NCI-H524 treated with DMSO at 0.1 percent for 48 hours (cell line): ENCODE data around the gene OSBPL10.

Experiments
- DNase-seq: peaks from one replicate; lab custom pipeline; 2025; lab: John Stamatoyannopoulos, UW

Gene OSBPL10

GRCh38 chr3:31959251-31959650, 21.8 kb downstream of the OSBPL10 start:
- no peak for DNase-seq

DNA sequence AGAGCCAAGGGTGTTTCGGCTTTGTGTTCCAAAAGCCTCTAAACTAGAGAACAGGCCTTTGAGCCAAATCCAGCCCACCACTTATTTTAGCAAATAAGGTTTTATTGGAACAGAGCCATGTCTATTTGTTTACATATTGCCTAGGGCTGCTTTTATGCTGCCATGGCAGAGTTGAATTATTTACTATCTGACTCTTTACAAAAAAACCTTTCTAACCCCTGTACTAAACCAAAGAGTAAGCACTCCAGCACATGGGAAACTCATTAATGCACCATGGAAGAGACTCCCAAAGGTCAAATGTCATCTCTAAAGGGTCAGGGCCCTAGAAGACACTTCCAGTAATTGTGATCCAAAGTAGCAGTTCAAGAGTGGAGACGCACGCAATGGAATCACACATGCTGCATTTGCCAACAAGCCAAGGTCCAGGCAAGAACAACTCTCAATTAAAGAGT, 22.3 kb downstream of the OSBPL10 start:
- DNase-seq, result no peak

DNA sequence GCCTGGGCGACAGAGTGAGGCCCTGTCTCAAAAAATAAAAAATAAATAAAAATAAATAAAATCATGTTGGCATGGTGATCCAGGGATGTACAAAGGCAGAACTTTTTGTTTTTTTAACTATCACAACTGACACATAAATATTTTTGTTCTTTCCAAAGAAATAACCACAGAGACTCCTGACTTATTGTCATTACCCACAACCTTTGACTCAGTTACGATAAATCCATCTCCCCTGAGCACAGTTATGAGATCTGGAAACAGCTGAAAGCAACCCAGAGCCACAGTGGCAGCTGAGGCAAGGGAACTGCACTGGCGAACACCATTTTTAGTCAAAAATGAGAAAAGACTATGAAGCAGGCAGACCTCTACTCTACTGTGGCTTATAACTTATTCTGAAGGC, 24.0 kb downstream of the OSBPL10 start:
- no peak for DNase-seq

- no peak for DNase-seq
These were observed 25.5 kb downstream of the OSBPL10 start for GRCh38 chr3:31955581-31955980.

DNA sequence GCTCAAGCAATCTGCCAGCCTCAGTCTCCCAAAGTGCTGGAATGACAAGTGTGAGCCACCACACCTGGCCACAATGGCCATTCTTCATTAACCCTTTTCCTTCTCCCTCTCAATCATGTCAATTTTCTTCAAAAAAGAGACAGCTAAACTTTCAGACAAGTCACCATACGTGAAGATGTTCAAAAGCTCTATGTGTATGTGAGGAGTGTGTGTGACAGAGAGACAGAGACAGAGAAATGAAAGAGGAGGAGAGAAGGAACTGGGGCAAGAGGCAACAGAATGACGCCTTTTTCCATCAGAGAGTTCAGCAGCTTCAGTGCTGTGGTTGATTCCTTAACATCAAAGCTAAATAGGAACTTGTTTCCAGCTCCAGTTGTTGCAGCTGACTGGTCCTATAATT, 27.4 kb downstream of the OSBPL10 start:
- no peak for DNase-seq

GRCh38 chr3:31953091-31953490, 28.0 kb downstream of the OSBPL10 start:
- DNase-seq, result no peak

- DNase-seq, result no peak
These were observed 28.9 kb downstream of the OSBPL10 start for GRCh38 chr3:31952205-31952604.

GRCh38 chr3:31948280-31948679, 32.8 kb downstream of the OSBPL10 start:
- DNase-seq, result no peak

- DNase-seq, result no peak
These were observed 33.4 kb downstream of the OSBPL10 start for GRCh38 chr3:31947671-31948091.

DNA sequence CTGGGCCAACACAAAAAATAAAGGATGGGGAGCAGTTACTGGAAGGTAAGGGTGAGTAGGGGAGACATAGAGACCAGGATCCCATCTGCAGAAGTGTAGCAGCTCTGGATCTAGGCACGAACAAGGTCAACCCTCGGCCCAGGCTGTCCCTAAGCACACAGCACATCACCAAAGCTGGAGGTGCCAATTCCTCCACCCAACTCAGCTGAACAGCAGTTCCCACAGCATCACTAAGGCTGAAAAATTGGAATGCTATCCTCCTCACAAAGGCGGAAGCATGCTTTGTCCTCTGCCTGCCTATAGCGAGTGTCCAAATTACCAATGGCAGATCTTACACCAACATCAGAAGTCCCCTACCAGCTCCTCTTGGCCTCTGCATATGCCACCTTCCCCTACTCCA, 33.9 kb downstream of the OSBPL10 start:
- no peak for DNase-seq

DNA sequence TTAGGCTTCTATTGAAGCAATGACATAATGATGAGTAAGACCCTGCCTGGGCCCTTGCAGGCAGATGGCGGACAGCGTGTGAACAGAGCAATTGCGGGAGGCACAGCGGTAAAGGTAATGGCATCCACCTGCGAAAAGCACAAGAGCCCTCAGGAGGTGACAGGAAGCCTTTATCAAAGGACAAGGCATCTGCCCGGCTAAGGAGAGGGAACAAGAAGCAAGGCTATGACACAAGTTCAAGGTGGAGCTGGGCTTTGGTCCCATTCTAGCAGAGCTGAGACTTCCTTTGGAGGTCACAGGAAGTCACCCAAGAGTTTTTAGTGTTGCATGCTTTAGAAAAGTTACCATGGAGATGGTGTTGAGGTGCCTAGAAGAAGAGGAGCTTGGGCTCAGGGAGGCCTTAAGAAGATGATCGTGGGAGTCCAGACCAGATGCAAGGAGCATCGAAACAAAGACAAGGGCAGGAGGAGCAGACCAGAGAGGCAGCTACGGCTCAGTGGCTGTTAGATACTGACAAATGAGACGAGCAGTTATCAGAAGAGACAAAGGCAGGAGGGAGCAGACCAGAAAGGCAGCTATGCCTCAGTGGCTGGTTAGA, 34.5 kb downstream of the OSBPL10 start:
- DNase-seq, result no peak

GRCh38 chr3:31945738-31946052, 35.4 kb downstream of the OSBPL10 start:
- DNase-seq, result no peak

- DNase-seq, result no peak
These were observed 38.0 kb downstream of the OSBPL10 start for GRCh38 chr3:31943041-31943440.

GRCh38 chr3:31942446-31942845, 38.6 kb downstream of the OSBPL10 start:
- DNase-seq, result no peak

GRCh38 chr3:31937225-31937624, 43.8 kb downstream of the OSBPL10 start:
- no peak for DNase-seq

DNA sequence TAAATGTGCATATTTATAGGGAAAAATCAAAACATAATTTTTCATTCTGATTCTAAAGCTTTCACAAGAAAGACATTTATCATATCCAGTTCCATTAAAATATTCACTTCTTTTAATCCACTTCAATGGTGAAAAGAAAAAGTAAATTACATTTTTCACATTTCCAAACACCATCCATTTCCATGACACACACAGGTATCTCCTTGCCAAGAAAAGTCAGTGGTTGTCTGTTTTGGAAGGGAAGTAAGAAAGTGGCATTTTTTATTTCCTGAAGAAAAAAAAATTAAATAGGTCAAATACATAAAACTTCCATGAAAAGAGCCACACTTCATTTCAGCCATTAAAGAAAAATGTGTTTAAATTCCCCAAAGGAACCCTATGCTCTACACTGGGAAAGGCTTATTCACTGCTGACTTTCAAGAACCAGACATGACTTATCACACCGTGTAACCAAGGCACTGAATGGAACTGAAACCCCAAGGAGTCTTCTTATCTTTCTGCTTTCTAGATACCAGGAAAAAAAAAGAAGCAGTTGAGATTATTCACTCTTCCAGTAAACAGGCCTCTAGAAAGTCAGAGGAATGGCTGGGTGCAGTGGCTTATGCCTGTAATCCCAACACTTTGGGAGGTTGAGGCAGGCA, 44.5 kb downstream of the OSBPL10 start:
- no peak for DNase-seq

- DNase-seq, result no peak
These were observed 46.2 kb downstream of the OSBPL10 start for GRCh38 chr3:31934866-31935265.

DNA sequence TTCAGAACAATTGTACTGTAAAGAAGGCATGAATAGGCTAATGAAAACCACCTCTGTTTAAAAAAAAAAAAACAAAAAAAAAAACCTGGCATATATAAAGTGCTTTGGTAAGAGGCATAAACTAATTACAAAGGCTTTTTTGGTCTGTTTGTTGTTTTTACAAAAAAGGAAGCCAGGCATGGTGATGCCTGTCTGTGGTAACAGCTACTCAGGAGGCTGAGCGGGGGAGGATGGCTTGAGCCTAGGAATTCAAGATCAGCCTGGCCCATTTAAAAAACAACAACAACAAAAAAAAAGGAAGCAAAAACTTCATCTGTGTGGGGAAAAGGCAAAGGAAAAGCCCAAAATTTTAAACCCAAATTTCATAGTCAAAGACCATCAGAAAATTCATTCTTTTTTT, 47.0 kb downstream of the OSBPL10 start:
- DNase-seq, result no peak

DNA sequence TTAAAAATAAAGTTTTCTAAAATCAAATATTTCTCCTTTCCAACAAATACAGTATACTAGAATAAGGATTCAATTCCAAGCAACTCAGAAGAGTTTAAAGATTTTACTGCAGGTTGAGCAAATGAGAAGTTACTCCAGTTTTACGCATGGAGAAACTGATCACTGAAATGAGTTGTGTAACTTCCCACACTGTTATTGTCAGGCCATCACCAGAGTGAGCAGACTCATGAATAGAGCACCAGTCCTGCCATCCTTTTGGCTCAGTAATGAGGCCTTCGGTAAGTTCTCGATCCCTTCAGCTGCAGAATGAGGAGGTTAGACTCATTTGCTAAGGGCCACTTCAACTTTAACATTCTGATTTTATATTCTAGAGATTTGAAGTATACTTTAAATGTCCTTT, 48.1 kb downstream of the OSBPL10 start:
- DNase-seq, result no peak

DNA sequence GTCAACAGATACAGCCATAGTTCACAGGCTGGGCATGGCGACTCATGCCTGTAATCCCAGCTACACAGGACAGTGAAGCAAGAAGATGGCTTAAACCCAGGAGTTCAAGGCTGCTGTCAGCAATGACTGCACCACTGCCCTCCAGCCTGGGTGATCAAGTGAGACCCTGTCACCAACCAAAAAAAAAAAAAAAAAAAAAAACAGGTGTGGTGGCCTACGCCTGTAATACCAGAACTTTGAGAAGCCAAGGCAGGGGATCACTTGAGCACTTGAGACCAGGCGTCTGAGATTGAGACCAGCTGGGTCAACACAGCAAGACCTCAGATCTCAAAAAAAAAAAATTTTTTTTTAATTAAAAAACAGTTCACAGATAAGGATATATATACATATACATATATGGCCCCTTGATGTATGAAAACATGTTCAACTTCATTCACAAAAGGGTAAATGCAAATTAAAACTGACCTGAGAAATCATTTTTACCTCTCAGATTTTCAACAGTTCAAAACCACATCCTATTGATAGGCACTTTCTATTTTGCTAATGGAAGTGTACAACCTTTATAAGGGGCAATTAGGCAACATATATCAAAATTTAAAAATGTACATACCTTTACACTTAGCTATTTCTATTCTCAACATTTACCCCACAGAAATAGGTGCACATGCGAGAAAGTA, 51.1 kb downstream of the OSBPL10 start:
- no peak for DNase-seq

- DNase-seq, result no peak
These were observed 53.3 kb downstream of the OSBPL10 start for GRCh38 chr3:31927811-31928210.

GRCh38 chr3:31926543-31926942, 54.5 kb downstream of the OSBPL10 start:
- no peak for DNase-seq

DNA sequence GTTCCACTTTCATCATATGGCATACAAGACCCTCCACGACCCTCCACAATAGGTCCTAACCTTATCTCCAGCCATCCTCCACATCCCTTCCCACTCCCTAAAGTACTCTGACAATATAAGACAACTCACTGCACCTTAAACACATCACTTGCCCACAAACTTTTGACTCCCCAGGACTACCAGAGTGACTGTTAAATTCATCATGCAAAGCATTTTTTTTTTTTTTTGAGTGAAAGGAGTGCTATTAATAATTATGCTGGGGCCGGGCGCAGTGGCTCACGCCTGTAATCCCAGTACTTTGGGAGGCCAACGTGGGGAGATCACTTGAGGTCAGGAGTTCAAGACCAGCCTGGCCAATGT, 55.8 kb downstream of the OSBPL10 start:
- no peak for DNase-seq
